HG03565 (cell line): ENCODE data around the gene ATG10.
"Not testable (repeated sequence)": the region's sequence is repeated elsewhere in the genome, so short reads cannot be mapped to it uniquely, and the experiment has no call there.

Experiments
- ATAC-seq: cut with Tn5 transposase; IDR thresholded peaks from one replicate; pipeline ENCODE4 v1.9.1; 2021; ENCODE audit warnings: mild to moderate bottlenecking, moderate library complexity; ENCODE audit not compliant: unreplicated experiment

Gene ATG10

GRCh38 chr5:82109013-82109412 is 137.2 kb downstream of the ATG10 start:
- no peak for ATAC-seq

GRCh38 chr5:82109915-82110314 is 138.1 kb downstream of the ATG10 start:
- not testable (repeated sequence) for ATAC-seq

- peak; percentile 94 for ATAC-seq
Observed at GRCh38 chr5:82111191-82111590, 139.4 kb downstream of the ATG10 start.

GRCh38 chr5:82115858-82116257 is 144.0 kb downstream of the ATG10 start:
- no peak for ATAC-seq

GRCh38 chr5:82119889-82120288 is 148.1 kb downstream of the ATG10 start:
- no peak for ATAC-seq

- no peak for ATAC-seq
Observed at GRCh38 chr5:82129723-82130285, 158.0 kb downstream of the ATG10 start.

GRCh38 chr5:82130602-82131001 is 158.8 kb downstream of the ATG10 start:
- ATAC-seq = no peak

- no peak for ATAC-seq
Observed at GRCh38 chr5:82137205-82137604, 165.4 kb downstream of the ATG10 start.

GRCh38 chr5:82139837-82140236 is 168.0 kb downstream of the ATG10 start:
- not testable (repeated sequence) for ATAC-seq

- no peak for ATAC-seq
Observed at GRCh38 chr5:82142217-82142841, 170.5 kb downstream of the ATG10 start.

- no peak for ATAC-seq
Observed at GRCh38 chr5:82142928-82143577, 171.2 kb downstream of the ATG10 start.

GRCh38 chr5:82147860-82148573 is 176.2 kb downstream of the ATG10 start:
- no peak for ATAC-seq

- ATAC-seq = no peak
Observed at GRCh38 chr5:82149434-82149833, 177.6 kb downstream of the ATG10 start.

GRCh38 chr5:82150559-82150958 is 178.7 kb downstream of the ATG10 start:
- ATAC-seq = no peak

- no peak for ATAC-seq
Observed at GRCh38 chr5:82151204-82151603, 179.4 kb downstream of the ATG10 start.

- no peak for ATAC-seq
Observed at GRCh38 chr5:82151662-82152061, 179.8 kb downstream of the ATG10 start.

GRCh38 chr5:82152978-82153481 is 181.2 kb downstream of the ATG10 start:
- ATAC-seq = no peak

- no peak for ATAC-seq
Observed at GRCh38 chr5:82154776-82155175, 183.0 kb downstream of the ATG10 start.

GRCh38 chr5:82155305-82155704 is 183.5 kb downstream of the ATG10 start:
- no peak for ATAC-seq

GRCh38 chr5:82156874-82157273 is 185.1 kb downstream of the ATG10 start:
- ATAC-seq = no peak

- ATAC-seq = no peak
Observed at GRCh38 chr5:82158755-82159413, 187.1 kb downstream of the ATG10 start.
